Activated CD8-positive, alpha-beta memory T cell treated with anti-CD3 and anti-CD28 coated beads for 48 hours (primary cell): ENCODE data around the gene PCBP4.

ENCODE experiments used
- DNase-seq, 3 experiments: peaks; one replicate each; pipeline ENCODE4 v3.0.0-alpha.2; 2020; ENCODE audit warnings: low read depth in 2 of 3, low spot score in 2 of 3

The PCBP4 gene

GRCh38 chr3:51921081-51921578, 46.1 kb downstream of the PCBP4 start:
- DNase-seq: no peak

GRCh38 chr3:51916418-51916817, 50.8 kb downstream of the PCBP4 start:
- no peak for DNase-seq

- no peak for DNase-seq
Measured at GRCh38 chr3:51908026-51908425, 59.2 kb downstream of the PCBP4 start.
